Motor neuron (in vitro differentiated cells): ENCODE data around the gene IQSEC1. TPM values are rescaled to one million over a fixed set of nuclear protein-coding genes. Genes with fewer than 3 reads are reported as not detected.

ENCODE experiments used
- ATAC-seq, 8 experiments: fragments of 200-7000 bp; cut with Tn5 transposase; replicated peaks in 6 of 8; 2 replicates each; pipeline ENCODE4 v1.8.0; 2021; ENCODE audit warnings: mild to moderate bottlenecking in 8 of 8, moderate library complexity in 8 of 8
- H3K27ac ChIP-seq, 2 donors: fragments of 250-450 bp; sonication (Bioruptor Pico); 2 replicates each; pipeline ENCODE4 v1.9.0; 2021; ENCODE audit warnings: antibody characterized with exemption in 2 of 2, mild to moderate bottlenecking in 2 of 2, moderate library complexity in 1 of 2
- H3K4me1 ChIP-seq, 2 donors: fragments of 250-450 bp; sonication (Bioruptor Pico); replicated peaks in 1 of 2; 2 replicates each; pipeline ENCODE4 v1.6.1; 2021; ENCODE audit warnings: antibody characterized with exemption in 2 of 2, mild to moderate bottlenecking in 2 of 2, moderate library complexity in 1 of 2
- H3K4me3 ChIP-seq, 5 donors: fragments of 250-450 bp; sonication (Bioruptor Pico); 2 replicates each; pipeline ENCODE4 v1.9.0; 2021; ENCODE audit warnings: antibody characterized with exemption in 5 of 5, mild to moderate bottlenecking in 5 of 5, moderate library complexity in 4 of 5
- WGBS, 10 experiments: fragments of 450-650 bp; shearing (Covaris generic); methylation state at CpG; one replicate each; pipeline ENCODE4 v1.0.0; 2022; 5-methylcytosine and 5-hydroxymethylcytosine counted together
- in situ Hi-C, 9 experiments: fragments of 400-800 bp; cut with MboI; loops; one replicate each; pipeline ENCODE4 v1.15.0; 2021; ENCODE audit warnings: low sequenced_read_pairs in 9 of 9, low pct_unique_long_range_greater_than_20kb in 2 of 9; ENCODE audit not compliant: unreplicated experiment in 9 of 9
- total RNA-seq, 8 experiments: library from RNA; unstranded; fragments of 300-600 nt; gene quantifications; 2 replicates each; pipeline versions ENCODE4 v1.2.3 to v1.2.4, GENCODE V29; 2022

IQSEC1 gene
- total RNA-seq, 8 experiments from 2014 or later: 12.2 to 25.9 (median 18.3) TPM

- H3K4me3 ChIP-seq: no peak overlapping the region
- no peak overlapping the region for H3K27ac ChIP-seq
- in situ Hi-C loops: loop anchor here in 6 of 9 experiments (25.0 kb wide), 2 partner anchors 382 to 557 kb away; no protein-coding TSS in a partner anchor
- WGBS, 10 experiments: 0 to 60% (median 40%) methylated on average over 1 to 5 of the region's 8 CpGs; no CpG with 5 or more reads in 7 of the 10 experiments
- H3K4me1 ChIP-seq: peaks cover 15 to 19% of the 10 kb centered on the region in 2 donors
- ATAC-seq: peak in 7 of 8 experiments; percentile 20 to 57 (median 30)
Measured at GRCh38 chr3:13080591-13080990, 7.4 kb upstream of the IQSEC1 start.

- 30 to 100% (median 83%) methylated on average over 1 to 2 of the region's 3 CpGs; no CpG with 5 or more reads in 5 of the 10 experiments for WGBS, 10 experiments
- in situ Hi-C loops: loop anchor here in 6 of 9 experiments (25.0 kb wide), 2 partner anchors 382 to 557 kb away; no protein-coding TSS in a partner anchor
- Histone ChIP-seq H3K4me1 (peaks cover 15 to 19% of the 10 kb centered on the region in 2 donors), H3K27ac (no peak overlapping the region), H3K4me3 (no peak overlapping the region)
- no peak for ATAC-seq
Measured at GRCh38 chr3:13080026-13080425, 6.8 kb upstream of the IQSEC1 start.

- ATAC-seq: no peak
- H3K27ac ChIP-seq: no peak overlapping the region
- WGBS, 10 experiments: 53 to 100% (median 100%) methylated on average over 1 to 5 of the region's 7 CpGs
Measured at GRCh38 chr3:13079510-13079909, 6.3 kb upstream of the IQSEC1 start.

GRCh38 chr3:13079051-13079450 lies 5.8 kb upstream of the IQSEC1 start:
- H3K4me1 ChIP-seq: peaks cover 15 to 21% of the 10 kb centered on the region in 2 donors
- whole genome bisulfite sequencing, 10 experiments: 60 to 100% (median 75%) methylated on average over 1 to 3 of the region's 7 CpGs; no CpG with 5 or more reads in 6 of the 10 experiments
- in situ Hi-C loops: loop anchor here in 6 of 9 experiments (25.0 kb wide), 2 partner anchors 383 to 558 kb away; no protein-coding TSS in a partner anchor
- peak in 4 of 8 experiments; percentile 28 to 82 (median 52) for ATAC-seq
- no peak overlapping the region for H3K27ac ChIP-seq
- no peak overlapping the region for H3K4me3 ChIP-seq

More at GRCh38 chr3:13079510-13079909, 6.3 kb upstream of the IQSEC1 start:
- in situ Hi-C loops: loop anchor here in 6 of 9 experiments (25.0 kb wide), 2 partner anchors 383 to 558 kb away; no protein-coding TSS in a partner anchor
- Histone ChIP-seq H3K4me1 (peaks cover 15 to 20% of the 10 kb centered on the region in 2 donors), H3K4me3 (no peak overlapping the region)

GRCh38 chr3:13078163-13078905 lies 5.1 kb upstream of the IQSEC1 start:
- H3K4me3 ChIP-seq: no peak overlapping the region
- peak in 5 of 8 experiments; percentile 5 to 58 (median 38) for ATAC-seq
- in situ Hi-C loops: loop anchor here in 6 of 9 experiments (25.0 kb wide), 2 partner anchors 384 to 559 kb away; no protein-coding TSS in a partner anchor
- 42 to 90% (median 54%) methylated on average over 2 to 4 of the region's 12 CpGs; no CpG with 5 or more reads in 4 of the 10 experiments for WGBS, 10 experiments
- peaks cover 20 to 21% of the 10 kb centered on the region in 2 donors for H3K4me1 ChIP-seq
- no peak overlapping the region for H3K27ac ChIP-seq

- H3K27ac ChIP-seq: no peak overlapping the region
- H3K4me1 ChIP-seq: peaks cover 20 to 21% of the 10 kb centered on the region in 2 donors
- ATAC-seq: peak in 2 of 8 experiments; percentile 5 to 56
- in situ Hi-C loops: loop anchor here in 6 of 9 experiments (25.0 kb wide), 2 partner anchors 385 to 560 kb away; no protein-coding TSS in a partner anchor
- no peak overlapping the region for H3K4me3 ChIP-seq
- WGBS, 10 experiments: 0 to 70% (median 63%) methylated on average over 1 to 6 of the region's 21 CpGs; no CpG with 5 or more reads in 4 of the 10 experiments
Measured at GRCh38 chr3:13077431-13078162, 4.4 kb upstream of the IQSEC1 start.

- WGBS, 10 experiments: 60 to 90% (median 67%) methylated on average over 1 to 6 of the region's 9 CpGs; no CpG with 5 or more reads in 6 of the 10 experiments
- H3K4me3 ChIP-seq: no peak overlapping the region
- no peak for ATAC-seq
- no peak overlapping the region for H3K27ac ChIP-seq
- H3K4me1 ChIP-seq: peaks cover 27 to 30% of the 10 kb centered on the region in 2 donors
- in situ Hi-C loops: loop anchor here in 6 of 9 experiments (25.0 kb wide), 2 partner anchors 386 to 561 kb away; no protein-coding TSS in a partner anchor
Measured at GRCh38 chr3:13075986-13076654, 2.9 kb upstream of the IQSEC1 start.

GRCh38 chr3:13075318-13075717 lies 2.1 kb upstream of the IQSEC1 start:
- 24 to 85% (median 68%) methylated on average over 1 to 6 of the region's 7 CpGs; no CpG with 5 or more reads in 4 of the 10 experiments for WGBS, 10 experiments
- Histone ChIP-seq H3K4me1 (peaks cover 34 to 35% of the 10 kb centered on the region in 2 donors), H3K4me3 (no peak overlapping the region), H3K27ac (no peak overlapping the region)
- in situ Hi-C loops: loop anchor here in 6 of 9 experiments (25.0 kb wide), 2 partner anchors 387 to 562 kb away; no protein-coding TSS in a partner anchor
- ATAC-seq: no peak

GRCh38 chr3:13074006-13074375 lies 762 bp upstream of the IQSEC1 start:
- peak overlapping the region in 2 of 5 donors; percentile 51 to 75 for H3K4me3 ChIP-seq
- peaks cover 45% of the 10 kb centered on the region in 2 donors for H3K4me1 ChIP-seq
- in situ Hi-C loops: no loop called here
- WGBS, 10 experiments: 46 to 90% (median 55%) methylated on average over 2 to 9 of the region's 13 CpGs; no CpG with 5 or more reads in 5 of the 10 experiments
- ATAC-seq: no peak
- peak overlapping the region in 1 of 2 donors; percentile 3 for H3K27ac ChIP-seq

- Histone ChIP-seq H3K4me3 (peak overlapping the region; percentile 44 to 75 (median 51)), H3K4me1 (peaks cover 38% of the 10 kb centered on the region in 2 donors), H3K27ac (peak overlapping the region; percentile 58 to 70)
- in situ Hi-C loops: no loop called here
- WGBS, 10 experiments: 0 to 40% methylated on average over 2 to 3 of the region's 38 CpGs; no CpG with 5 or more reads in 8 of the 10 experiments
- peak; percentile 15 to 76 (median 71) for ATAC-seq
Measured at GRCh38 chr3:13072600-13073325, 466 bp downstream of the IQSEC1 start.

- ATAC-seq: peak in 5 of 8 experiments; percentile 0 to 6 (median 2)
- in situ Hi-C loops: no loop called here
- Histone ChIP-seq H3K4me3 (peak overlapping the region; percentile 44 to 75 (median 51)), H3K4me1 (peaks cover 34 to 36% of the 10 kb centered on the region in 2 donors), H3K27ac (peak overlapping the region in 1 of 2 donors; percentile 70)
- 20 to 59% methylated on average over 1 to 3 of the region's 14 CpGs; no CpG with 5 or more reads in 8 of the 10 experiments for WGBS, 10 experiments
Measured at GRCh38 chr3:13072239-13072599, 1.0 kb downstream of the IQSEC1 start.
